ENCODE measurements around the gene FIZ1. TPM values are rescaled to one million over a fixed set of nuclear protein-coding genes. Genes with fewer than 3 reads are reported as not detected.
"Not testable (repeated sequence)": the region's sequence is repeated elsewhere in the genome, so short reads cannot be mapped to it uniquely, and the experiment has no call there.

FIZ1 gene
- total RNA-seq, 1 donor from 2014 or later: 2.6 TPM

- DNase-seq (ENCODE audit: low read depth in 2 of 2): no peak
Observed at GRCh38 chr19:55596304-55596703, 3.0 kb downstream of the FIZ1 start.

- DNase-seq (ENCODE audit: low read depth in 2 of 2): no peak
Observed at GRCh38 chr19:55594996-55595545, 4.2 kb downstream of the FIZ1 start.

GRCh38 chr19:55593096-55593772 is 6.1 kb downstream of the FIZ1 start:
- no peak for DNase-seq (ENCODE audit: low read depth in 2 of 2)

- no peak for DNase-seq (ENCODE audit: low read depth in 2 of 2)
Observed at GRCh38 chr19:55592391-55593090, 6.8 kb downstream of the FIZ1 start.

GRCh38 chr19:55591555-55591954 is 7.8 kb downstream of the FIZ1 start:
- no peak for DNase-seq (ENCODE audit: low read depth in 2 of 2)

GRCh38 chr19:55590617-55591016 is 8.7 kb downstream of the FIZ1 start:
- DNase-seq (ENCODE audit: low read depth in 2 of 2): peak in 1 of 2 donors; percentile 11

GRCh38 chr19:55590109-55590508 is 9.2 kb downstream of the FIZ1 start:
- no peak for DNase-seq (ENCODE audit: low read depth in 2 of 2)

- no peak for DNase-seq (ENCODE audit: low read depth in 2 of 2)
Observed at GRCh38 chr19:55588738-55589137, 10.6 kb downstream of the FIZ1 start.

- DNase-seq (ENCODE audit: low read depth in 2 of 2): peak; percentile 86 to 93
Observed at GRCh38 chr19:55586976-55587668, 12.2 kb downstream of the FIZ1 start.

- DNase-seq (ENCODE audit: low read depth in 2 of 2): peak in 1 of 2 donors; percentile 58
Observed at GRCh38 chr19:55585658-55586339, 13.5 kb downstream of the FIZ1 start.

GRCh38 chr19:55584871-55585270 is 14.4 kb downstream of the FIZ1 start:
- DNase-seq (ENCODE audit: low read depth in 2 of 2): no peak

GRCh38 chr19:55583897-55584296 is 15.4 kb downstream of the FIZ1 start:
- not testable (repeated sequence) for DNase-seq (ENCODE audit: low read depth in 2 of 2)

GRCh38 chr19:55582284-55582683 is 17.0 kb downstream of the FIZ1 start:
- DNase-seq (ENCODE audit: low read depth in 2 of 2): not testable (repeated sequence)

GRCh38 chr19:55581823-55582223 is 17.5 kb downstream of the FIZ1 start:
- DNase-seq (ENCODE audit: low read depth in 2 of 2): no peak

- peak in 1 of 2 donors; percentile 14 for DNase-seq (ENCODE audit: low read depth in 2 of 2)
Observed at GRCh38 chr19:55581145-55581822, 18.0 kb downstream of the FIZ1 start.

GRCh38 chr19:55580628-55581144 is 18.6 kb downstream of the FIZ1 start, which contains the start of gene ZNF579:
Gene ZNF579 (minus strand): TSS chr19:55580848. CDS start chr19:55579639, 1,209 bp downstream.
- DNase-seq (ENCODE audit: low read depth in 2 of 2): peak; percentile 78 to 87

GRCh38 chr19:55579766-55580621 is 19.3 kb downstream of the FIZ1 start:
- peak in 1 of 2 donors; percentile 9 for DNase-seq (ENCODE audit: low read depth in 2 of 2)

- DNase-seq (ENCODE audit: low read depth in 2 of 2): no peak
Observed at GRCh38 chr19:55578761-55579747, 20.3 kb downstream of the FIZ1 start.
